HEK293 (cell line): ENCODE results near the gene FOXJ2.
"Not testable (repeated sequence)": the region's sequence is repeated elsewhere in the genome, so short reads cannot be mapped to it uniquely, and the experiment has no call there.

Experiments
- CTCF ChIP-seq: fragments of 450-650 bp; formaldehyde crosslinking; IDR thresholded peaks from 2 replicates; pipeline ENCODE4 v1.5.1; 2016; ENCODE audit warnings: missing biosample characterization, missing genetic modification characterization
- KLF1 ChIP-seq: fragments of 450-650 bp; formaldehyde crosslinking; IDR thresholded peaks from 2 replicates; pipeline ENCODE4 v1.5.1; 2016; ENCODE audit warnings: missing biosample characterization, missing genetic modification characterization
- PRDM4 ChIP-seq: fragments of 450-650 bp; formaldehyde crosslinking; IDR thresholded peaks from 2 replicates; pipeline ENCODE4 v1.5.1; 2017; ENCODE audit warnings: missing biosample characterization, missing genetic modification characterization
- REST ChIP-seq: fragments of 450-650 bp; formaldehyde crosslinking; IDR thresholded peaks from 2 replicates; pipeline ENCODE4 v1.5.1; 2016; ENCODE audit warnings: missing biosample characterization, missing genetic modification characterization
- WT1 ChIP-seq: fragments of 450-650 bp; formaldehyde crosslinking; IDR thresholded peaks from 2 replicates; pipeline ENCODE4 v1.5.1; 2016; ENCODE audit warnings: missing biosample characterization, missing genetic modification characterization
- ZBTB8A ChIP-seq: fragments of 450-650 bp; formaldehyde crosslinking; IDR thresholded peaks from 2 replicates; pipeline ENCODE4 v1.5.1; 2016; ENCODE audit warnings: missing biosample characterization, missing genetic modification characterization
- ZIC2 ChIP-seq: fragments of 450-650 bp; formaldehyde crosslinking; IDR thresholded peaks from 2 replicates; pipeline ENCODE4 v1.5.1; 2016; ENCODE audit warnings: missing biosample characterization, missing genetic modification characterization
- ZNF112 ChIP-seq: fragments of 450-650 bp; formaldehyde crosslinking; IDR thresholded peaks from 2 replicates; pipeline ENCODE4 v1.5.0; 2017; ENCODE audit warnings: missing biosample characterization, missing genetic modification characterization
- ZNF121 ChIP-seq: fragments of 450-650 bp; formaldehyde crosslinking; IDR thresholded peaks from 2 replicates; pipeline ENCODE4 v1.5.1; 2016; ENCODE audit warnings: missing biosample characterization, missing genetic modification characterization
- ZNF132 ChIP-seq: fragments of 450-650 bp; formaldehyde crosslinking; IDR thresholded peaks from 2 replicates; pipeline ENCODE4 v1.5.1; 2017; ENCODE audit warnings: missing biosample characterization, missing genetic modification characterization, borderline replicate concordance
- ZNF138 ChIP-seq: fragments of 450-650 bp; formaldehyde crosslinking; IDR thresholded peaks from 2 replicates; pipeline ENCODE4 v1.5.1; 2016; ENCODE audit warnings: missing biosample characterization, missing genetic modification characterization, borderline replicate concordance
- ZNF140 ChIP-seq: fragments of 450-650 bp; formaldehyde crosslinking; IDR thresholded peaks from 2 replicates; pipeline ENCODE4 v1.5.1; 2016; ENCODE audit warnings: missing biosample characterization, missing genetic modification characterization
- ZNF555 ChIP-seq: fragments of 450-650 bp; formaldehyde crosslinking; conservative IDR thresholded peaks from 2 replicates; pipeline ENCODE4 v1.5.1; 2017; ENCODE audit warnings: missing biosample characterization, mild to moderate bottlenecking, missing genetic modification characterization, inconsistent platforms

DNA sequence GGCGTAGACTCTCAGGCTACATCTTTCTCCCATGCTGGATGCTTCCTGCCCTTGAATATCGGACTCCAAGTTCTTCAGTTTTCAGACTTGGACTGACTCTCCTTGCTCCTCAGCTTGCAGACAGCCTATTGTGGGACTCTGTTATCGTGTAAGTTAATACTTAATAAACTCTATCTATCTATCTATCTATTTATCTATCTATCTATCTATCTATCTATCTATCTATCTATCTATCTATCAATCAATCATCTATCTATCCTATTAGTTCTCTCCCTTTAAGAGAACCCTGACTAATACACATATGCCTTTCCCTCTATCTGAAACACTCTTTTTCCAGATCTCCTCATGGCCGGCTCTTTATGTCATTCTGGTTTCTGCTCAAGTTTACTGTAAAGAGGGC, 27.6 kb upstream of the FOXJ2 start:
- not testable (repeated sequence) for TF ChIP-seq CTCF (tag by site-specific recombination); ZNF132; ZNF138 (tag by site-specific recombination); REST (tag by site-specific recombination); ZNF112 (tag by site-specific recombination); ZNF140; ZNF555 (tag by site-specific recombination); ZIC2 (tag by site-specific recombination); KLF1 (tag by site-specific recombination); ZNF121; ZBTB8A; WT1 (tag by site-specific recombination); PRDM4 (tag by site-specific recombination)
